Hepatocyte (in vitro differentiated cells): Measurements from ENCODE around the gene VAC14.

Experiments
- CTCF ChIP-seq: fragments of 200-600 bp; sonication (generic); IDR thresholded peaks from 2 replicates; pipeline ENCODE4 v1.5.1; 2016; ENCODE audit warnings: antibody characterized with exemption, mild to moderate bottlenecking; ENCODE audit not compliant: poor library complexity
- EZH2 ChIP-seq: fragments of 200-600 bp; sonication (generic); IDR thresholded peaks from 2 replicates; pipeline ENCODE4 v1.6.1; 2016; ENCODE audit warnings: antibody characterized with exemption, mild to moderate bottlenecking, borderline replicate concordance
- EZH2phosphoT487 ChIP-seq: fragments of 200-600 bp; sonication (generic); IDR thresholded peaks from one replicate; pipeline ENCODE4 v1.6.1; 2018; ENCODE audit warnings: antibody characterized with exemption, mild to moderate bottlenecking, low read depth, moderate library complexity; ENCODE audit not compliant: unreplicated experiment, severe bottlenecking

GRCh38 chr16:70805787-70806186, 4.8 kb upstream of the VAC14 start:
- TF ChIP-seq EZH2 (no peak), CTCF (no peak), EZH2phosphoT487 (no peak)
